Naive thymus-derived CD8-positive, alpha-beta T cell (primary cell): ENCODE results near the gene DENND11. TPM values are rescaled to one million over a fixed set of nuclear protein-coding genes. Genes with fewer than 3 reads are reported as not detected.

Experiments used
- ATAC-seq, 2 donors: fragments of 150-1000 bp; cut with Tn5 transposase in 1 of 2; sonication (Bioruptor Pico), chemical (Tn5 transposase) in 1 of 2; 1 replicate in 1 of 2; 2 replicates in 1 of 2; pipeline ENCODE4 v1.10.0; 2021; ENCODE audit warnings: mild to moderate bottlenecking in 2 of 2, moderate library complexity in 2 of 2
- POLR2A ChIA-PET: fragments of 350-600 bp; sonication (Branson Sonifier 250); formaldehyde crosslinking; loops from one replicate; lab custom pipeline; 2021; ENCODE audit warnings: antibody characterized with exemption; lab: Charles Lee
- DNase-seq, 10 donors: peaks; one replicate each; pipeline versions ENCODE4 v3.0.0 to v3.0.0-alpha.2; 2020 to 2022
- H3K27ac Mint-ChIP-seq, 10 donors: one replicate each; pipeline ENCODE4 v1.8.0; 2020 to 2022; ENCODE audit warnings: mild to moderate bottlenecking in 10 of 10, mixed read lengths in 10 of 10, moderate library complexity in 4 of 10, inconsistent platforms in 1 of 10
- H3K27me3 Mint-ChIP-seq, 5 donors: one replicate each; pipeline ENCODE4 v1.8.0; 2021 to 2022; ENCODE audit warnings: mixed read lengths in 5 of 5
- H3K36me3 Mint-ChIP-seq, 3 donors: one replicate each; pipeline ENCODE4 v1.8.0; 2020 to 2022; ENCODE audit warnings: mixed read lengths in 3 of 3, mild to moderate bottlenecking in 2 of 3, inconsistent platforms in 1 of 3
- H3K4me1 Mint-ChIP-seq, 4 donors: one replicate each; pipeline ENCODE4 v1.8.0; 2021 to 2022; ENCODE audit warnings: mixed read lengths in 4 of 4
- H3K4me3 Mint-ChIP-seq, 10 donors: one replicate each; pipeline ENCODE4 v1.8.0; 2020 to 2022; ENCODE audit warnings: mild to moderate bottlenecking in 10 of 10, mixed read lengths in 10 of 10, moderate library complexity in 6 of 10, inconsistent platforms in 1 of 10
- H3K9me3 Mint-ChIP-seq, 9 donors: one replicate each; pipeline ENCODE4 v1.8.0; 2020 to 2022; ENCODE audit warnings: mixed read lengths in 9 of 9, mild to moderate bottlenecking in 3 of 9, inconsistent platforms in 1 of 9, moderate library complexity in 1 of 9
- polyA plus RNA-seq, 3 donors: library from polyadenylated mRNA; unstranded; fragments of 300-500 nt; fragmentation: Illumina TruSeq; gene quantifications; one replicate each; pipeline ENCODE4 v1.2.3, GENCODE V29; 2021
- total RNA-seq, 8 experiments: library from RNA in 2 of 8; stranded (reverse) in 2 of 8; gene quantifications; one replicate each; pipeline ENCODE4 v1.2.3 and lab custom pipeline; 2021 to 2026

Gene DENND11
- total and polyA plus RNA-seq, 5 experiments from 2014 or later = 16.4 to 68.0 (median 30.0) TPM

- POLR2A ChIA-PET = no interaction called here
- no peak overlapping the region for H3K27ac Mint-ChIP-seq
- H3K4me3 Mint-ChIP-seq = no peak overlapping the region
- ATAC-seq (no peak), DNase-seq (no peak)
- H3K9me3 Mint-ChIP-seq = no peaks in the 10 kb centered on the region
- H3K36me3 Mint-ChIP-seq = peaks cover 0 to 12% (median 5%) of the 10 kb centered on the region in 3 donors
- no peaks in the 10 kb centered on the region for H3K4me1 Mint-ChIP-seq
- H3K27me3 Mint-ChIP-seq = no peaks in the 10 kb centered on the region
Measured at GRCh38 chr7:141717450-141717849, 15.5 kb upstream of the DENND11 start.

DNA sequence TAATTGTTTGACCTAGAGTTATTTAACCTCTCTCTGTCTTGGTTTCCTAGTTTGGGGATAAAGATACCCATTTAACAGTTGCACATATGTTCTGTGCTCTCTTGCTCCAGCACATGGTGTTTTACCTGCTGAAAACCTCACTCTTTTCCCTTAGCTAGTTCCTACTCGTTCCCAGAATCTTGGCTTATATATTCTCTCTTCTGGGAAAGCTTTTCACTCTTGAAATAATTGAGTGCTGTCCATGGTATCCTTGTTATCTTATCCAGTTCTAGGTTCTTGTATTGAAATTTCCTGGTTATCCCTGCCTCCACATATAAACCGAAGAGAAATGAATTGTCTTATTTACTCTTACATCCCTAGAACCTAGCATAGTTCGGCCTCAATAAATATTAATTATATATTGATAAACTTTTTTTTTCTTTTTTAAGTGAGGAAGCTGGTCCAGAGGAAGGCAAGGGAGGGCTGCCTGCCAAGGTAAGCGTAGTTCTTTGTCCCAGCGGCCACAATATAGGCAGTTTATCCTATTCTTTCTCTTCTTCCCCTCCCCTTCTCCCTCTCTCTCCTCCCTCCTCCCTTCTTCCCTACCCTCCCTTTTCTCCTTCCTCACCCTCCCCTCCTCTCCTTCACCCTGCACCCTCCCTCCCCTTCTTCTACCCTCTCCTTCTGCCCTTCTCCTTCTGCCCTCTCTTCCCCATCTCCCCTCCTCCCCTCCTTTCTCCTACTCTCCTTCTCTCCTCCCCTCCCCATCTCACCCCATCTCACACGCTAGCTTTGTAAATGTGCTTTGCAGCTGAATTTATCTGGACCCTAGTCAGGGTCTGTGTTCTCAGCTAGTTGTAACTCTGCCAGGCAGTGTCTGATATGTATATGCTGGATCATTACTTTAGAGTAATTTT lies 14.1 kb upstream of the DENND11 start:
- Mint-ChIP-seq H3K27ac (peak overlapping the region in 1 of 10 donors; percentile 19), H3K4me1 (peaks cover 0 to 2% (median under 1%) of the 10 kb centered on the region in 4 donors), H3K4me3 (no peak overlapping the region), H3K27me3 (no peaks in the 10 kb centered on the region), H3K36me3 (peaks cover 0 to 12% (median 4%) of the 10 kb centered on the region in 3 donors), H3K9me3 (no peaks in the 10 kb centered on the region)
- DNase-seq (no peak), ATAC-seq (no peak)
- POLR2A ChIA-PET = no interaction called here

DNA sequence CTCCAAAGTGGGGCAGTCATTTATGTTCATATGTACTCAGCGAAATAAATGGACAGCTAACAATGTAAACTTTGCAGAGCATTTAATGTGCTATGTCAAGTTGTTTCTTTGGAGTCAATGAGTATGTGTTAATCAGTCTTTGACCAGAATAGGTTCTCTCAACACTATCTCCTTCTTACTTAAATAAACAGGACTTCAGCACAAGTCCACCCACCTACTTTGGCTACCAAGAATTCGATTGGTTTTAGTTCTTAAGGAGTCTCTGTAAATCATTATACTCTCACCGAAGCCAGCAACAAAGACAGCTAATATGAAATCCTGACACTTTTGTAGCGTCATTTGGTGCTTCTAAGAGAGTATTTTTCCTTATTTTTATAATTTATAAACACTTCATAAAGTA lies 13.1 kb upstream of the DENND11 start:
- no peak overlapping the region for H3K4me3 Mint-ChIP-seq
- peaks cover 0 to 12% (median 4%) of the 10 kb centered on the region in 3 donors for H3K36me3 Mint-ChIP-seq
- no peak for DNase-seq
- no peaks in the 10 kb centered on the region for H3K27me3 Mint-ChIP-seq
- no peak for ATAC-seq
- peaks cover 0 to 4% (median under 1%) of the 10 kb centered on the region in 4 donors for H3K4me1 Mint-ChIP-seq
- no peaks in the 10 kb centered on the region for H3K9me3 Mint-ChIP-seq
- POLR2A ChIA-PET = interaction anchor here (0.7 kb wide), 1 partner anchor 66 kb away, joined by 3 read pairs; no protein-coding TSS in a partner anchor
- no peak overlapping the region for H3K27ac Mint-ChIP-seq

GRCh38 chr7:141714571-141714970 lies 12.6 kb upstream of the DENND11 start:
- no peaks in the 10 kb centered on the region for H3K27me3 Mint-ChIP-seq
- H3K9me3 Mint-ChIP-seq = no peaks in the 10 kb centered on the region
- peaks cover 0 to 4% (median under 1%) of the 10 kb centered on the region in 4 donors for H3K4me1 Mint-ChIP-seq
- POLR2A ChIA-PET = interaction anchor here (0.7 kb wide), 1 partner anchor 65 kb away, joined by 3 read pairs; no protein-coding TSS in a partner anchor
- ATAC-seq (no peak), DNase-seq (no peak)
- H3K4me3 Mint-ChIP-seq = no peak overlapping the region
- peaks cover 0 to 12% (median 4%) of the 10 kb centered on the region in 3 donors for H3K36me3 Mint-ChIP-seq
- H3K27ac Mint-ChIP-seq = no peak overlapping the region

GRCh38 chr7:141713890-141714289 lies 11.9 kb upstream of the DENND11 start:
- H3K4me3 Mint-ChIP-seq = no peak overlapping the region
- peaks cover 0 to 10% (median 4%) of the 10 kb centered on the region in 3 donors for H3K36me3 Mint-ChIP-seq
- H3K27me3 Mint-ChIP-seq = no peaks in the 10 kb centered on the region
- DNase-seq = no peak
- no peak overlapping the region for H3K27ac Mint-ChIP-seq
- no peak for ATAC-seq
- H3K4me1 Mint-ChIP-seq = peaks cover 0 to 4% (median under 1%) of the 10 kb centered on the region in 4 donors
- POLR2A ChIA-PET = no interaction called here
- H3K9me3 Mint-ChIP-seq = no peaks in the 10 kb centered on the region

DNA sequence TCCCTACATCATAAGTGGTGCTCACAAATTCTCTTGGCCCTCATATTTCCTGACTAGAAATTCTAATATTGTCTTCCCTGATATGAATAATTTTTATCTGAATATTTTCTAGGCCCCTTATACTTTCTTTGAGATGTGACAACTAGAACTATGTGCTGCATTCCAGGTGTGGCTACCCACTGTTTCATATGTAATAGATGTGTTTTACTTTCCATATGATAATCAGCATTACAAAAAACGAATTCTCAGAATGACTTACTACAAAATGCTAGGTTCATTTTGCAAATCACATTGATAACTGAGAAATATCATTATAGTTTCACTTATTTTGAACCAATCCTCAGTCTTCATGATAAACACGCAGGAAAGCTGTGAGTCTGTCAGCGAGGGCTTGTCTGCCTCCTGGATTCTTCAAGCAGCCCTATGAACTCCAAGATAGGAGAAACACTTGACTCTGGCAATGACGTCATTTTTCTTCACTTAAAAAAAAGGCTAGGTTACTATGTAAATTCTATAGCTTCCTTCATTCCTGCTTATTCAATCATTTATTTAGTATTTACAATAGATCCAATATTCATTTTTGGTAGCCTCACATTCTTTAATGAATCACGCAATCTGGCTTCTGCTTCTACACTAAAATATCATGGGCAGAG lies 10.8 kb upstream of the DENND11 start:
- peaks cover 0 to 4% (median under 1%) of the 10 kb centered on the region in 4 donors for H3K4me1 Mint-ChIP-seq
- no peak for DNase-seq
- no peak for ATAC-seq
- no peak overlapping the region for H3K27ac Mint-ChIP-seq
- H3K4me3 Mint-ChIP-seq = no peak overlapping the region
- no peaks in the 10 kb centered on the region for H3K27me3 Mint-ChIP-seq
- no peaks in the 10 kb centered on the region for H3K9me3 Mint-ChIP-seq
- H3K36me3 Mint-ChIP-seq = peaks cover 0 to 4% (median 0%) of the 10 kb centered on the region in 3 donors
- POLR2A ChIA-PET = interaction anchor here (1.0 kb wide), 1 partner anchor 25 kb away, joined by 3 read pairs; the partner anchor contains the start of gene SSBP1

DNA sequence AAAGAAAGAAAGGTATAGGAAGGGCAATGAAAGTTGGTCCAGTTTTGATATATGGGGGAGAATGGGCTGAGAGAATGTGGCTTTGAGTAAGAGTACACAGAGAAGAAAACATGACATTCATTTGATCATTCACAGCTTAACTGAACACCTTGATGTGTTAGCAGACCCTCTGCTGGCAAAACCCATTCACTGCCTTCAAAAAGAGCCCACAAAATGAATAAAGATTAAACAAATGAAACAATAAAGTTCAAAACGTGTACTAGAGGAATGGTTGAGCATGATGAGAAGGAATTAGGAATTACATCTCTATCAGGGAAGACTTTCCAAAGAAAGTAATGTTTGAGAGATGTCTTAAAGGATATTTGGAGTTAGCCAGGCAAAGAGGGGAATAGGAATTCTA lies 8.3 kb upstream of the DENND11 start:
- Mint-ChIP-seq H3K4me1 (peaks cover 0 to 4% (median under 1%) of the 10 kb centered on the region in 4 donors), H3K36me3 (peaks cover 0 to 3% (median 0%) of the 10 kb centered on the region in 3 donors), H3K9me3 (no peaks in the 10 kb centered on the region), H3K4me3 (no peak overlapping the region), H3K27me3 (no peaks in the 10 kb centered on the region), H3K27ac (peak overlapping the region in 1 of 10 donors; percentile 7)
- POLR2A ChIA-PET = interaction anchor here (1.7 kb wide), 1 partner anchor 9 kb away, joined by 4 read pairs; no protein-coding TSS in a partner anchor
- DNase-seq = peak in 2 of 10 donors; percentile 16 to 26
- ATAC-seq = peak; percentile 42 to 57

DNA sequence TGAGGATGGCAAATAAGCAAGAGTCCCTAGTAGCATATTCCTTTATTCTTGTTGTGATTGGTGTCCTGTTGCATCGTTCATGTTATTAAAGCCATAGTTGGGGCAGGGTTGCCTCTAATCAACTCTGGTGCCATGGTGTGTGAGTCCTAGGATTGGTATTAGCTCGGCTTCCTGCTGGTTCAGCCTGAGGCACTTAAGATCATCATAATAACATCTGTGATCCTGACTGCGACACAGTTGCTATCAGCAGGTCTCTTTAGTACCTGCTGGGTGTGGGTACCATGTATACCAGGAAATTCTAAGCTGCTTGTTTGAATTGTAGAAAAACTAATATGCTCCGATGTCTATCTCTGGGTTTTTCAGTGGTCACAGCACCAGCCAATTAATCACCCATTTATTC lies 7.8 kb upstream of the DENND11 start:
- no peak overlapping the region for H3K27ac Mint-ChIP-seq
- ATAC-seq (no peak), DNase-seq (no peak)
- H3K4me1 Mint-ChIP-seq = peaks cover 0 to 4% (median under 1%) of the 10 kb centered on the region in 4 donors
- H3K9me3 Mint-ChIP-seq = no peaks in the 10 kb centered on the region
- H3K36me3 Mint-ChIP-seq = peaks cover 0 to 3% (median 0%) of the 10 kb centered on the region in 3 donors
- POLR2A ChIA-PET = interaction anchor here (1.7 kb wide), 1 partner anchor 9 kb away, joined by 4 read pairs; no protein-coding TSS in a partner anchor
- H3K27me3 Mint-ChIP-seq = no peaks in the 10 kb centered on the region
- no peak overlapping the region for H3K4me3 Mint-ChIP-seq

- DNase-seq = no peak
- Mint-ChIP-seq H3K4me1 (peaks cover 0 to 4% (median under 1%) of the 10 kb centered on the region in 4 donors), H3K36me3 (peaks cover 0 to 3% (median 0%) of the 10 kb centered on the region in 3 donors), H3K4me3 (no peak overlapping the region), H3K9me3 (no peaks in the 10 kb centered on the region), H3K27me3 (no peaks in the 10 kb centered on the region), H3K27ac (no peak overlapping the region)
- POLR2A ChIA-PET = interaction anchor here (1.5 kb wide), 1 partner anchor 29 kb away, joined by 4 read pairs; the partner anchor contains the start of gene SSBP1
- ATAC-seq = no peak
Measured at GRCh38 chr7:141709318-141709717, 7.4 kb upstream of the DENND11 start.

GRCh38 chr7:141708351-141708750 lies 6.4 kb upstream of the DENND11 start, which contains the start of gene WEE2:
Gene WEE2 (plus strand): TSS chr7:141708353. CDS start chr7:141708759, 406 bp downstream.
- Mint-ChIP-seq H3K36me3 (no peaks in the 10 kb centered on the region), H3K27ac (no peak within 1 kb of the TSS), H3K4me3 (no peak within 1 kb of the TSS), H3K9me3 (no peaks in the 10 kb centered on the region), H3K4me1 (peaks cover 0 to 4% (median under 1%) of the 10 kb centered on the region in 4 donors), H3K27me3 (peaks cover 0 to 2% (median 0%) of the 10 kb centered on the region in 5 donors)
- no peak for DNase-seq
- ATAC-seq = no peak
- POLR2A ChIA-PET = interaction anchor here (1.1 to 1.5 kb wide), 2 partner anchors 10 to 30 kb away, joined by 3 to 4 read pairs; partner anchors contain the start of gene SSBP1

GRCh38 chr7:141706239-141707064 lies 4.5 kb upstream of the DENND11 start:
- Mint-ChIP-seq H3K27ac (no peak overlapping the region), H3K4me1 (peaks cover 4 to 7% (median 7%) of the 10 kb centered on the region in 4 donors), H3K4me3 (no peak overlapping the region), H3K9me3 (no peaks in the 10 kb centered on the region), H3K36me3 (no peaks in the 10 kb centered on the region), H3K27me3 (peaks cover 0 to 3% (median 0%) of the 10 kb centered on the region in 5 donors)
- no peak for ATAC-seq
- POLR2A ChIA-PET = no interaction called here
- DNase-seq = no peak
